DOHH2 (cell line): ENCODE data around the gene HIPK2.

Source experiments
- H3F3A ChIP-seq: fragments of 200-600 bp; sonication (generic), shearing (Covaris generic); 2 replicates; pipeline ENCODE4 v1.6.0; 2016; ENCODE audit warnings: antibody characterized with exemption, mild to moderate bottlenecking; ENCODE audit not compliant: control insufficient read depth, insufficient read depth
- H3K27ac ChIP-seq: fragments of 200-600 bp; sonication (generic); 2 replicates; pipeline ENCODE4 v1.5.1; 2014; ENCODE audit warnings: low read depth, mild to moderate bottlenecking, low read length, moderate library complexity
- H3K27me3 ChIP-seq: fragments of 200-600 bp; sonication (generic); 2 replicates; pipeline ENCODE4 v1.6.1; 2014; ENCODE audit warnings: mild to moderate bottlenecking, low read length, mixed read lengths; ENCODE audit not compliant: control insufficient read depth
- H3K36me3 ChIP-seq: fragments of 200-600 bp; sonication (generic); 2 replicates; pipeline ENCODE4 v1.6.1; 2014; ENCODE audit warnings: mild to moderate bottlenecking, low read length, moderate library complexity, mixed read lengths; ENCODE audit not compliant: control insufficient read depth
- H3K4me1 ChIP-seq: fragments of 200-600 bp; sonication (generic); 2 replicates; pipeline ENCODE4 v1.6.1; 2014; ENCODE audit warnings: mild to moderate bottlenecking, low read length, mixed read lengths; ENCODE audit not compliant: control insufficient read depth
- H3K4me2 ChIP-seq: fragments of 200-600 bp; sonication (generic); 2 replicates; pipeline ENCODE4 v1.6.0; 2014; ENCODE audit warnings: mild to moderate bottlenecking, low read length, moderate library complexity
- H3K4me3 ChIP-seq: fragments of 200-600 bp; sonication (generic); 2 replicates; pipeline ENCODE4 v1.5.1; 2014; ENCODE audit warnings: mild to moderate bottlenecking, low read length, mixed read lengths
- H3K79me2 ChIP-seq: fragments of 200-600 bp; sonication (generic); 2 replicates; pipeline ENCODE4 v1.6.1; 2014; ENCODE audit warnings: mild to moderate bottlenecking, low read length, mixed read lengths; ENCODE audit not compliant: control insufficient read depth
- H3K9me2 ChIP-seq: fragments of 200-600 bp; sonication (generic); replicated peaks from 2 replicates; pipeline ENCODE4 v1.6.1; 2014; ENCODE audit warnings: mild to moderate bottlenecking, low read length, mixed read lengths; ENCODE audit not compliant: control insufficient read depth
- H3K9me3 ChIP-seq: fragments of 200-600 bp; sonication (generic); 2 replicates; pipeline ENCODE4 v1.6.1; 2014; ENCODE audit warnings: antibody characterized with exemption, low read length, mixed read lengths; ENCODE audit not compliant: control insufficient read depth, insufficient read depth
- H4K20me1 ChIP-seq: fragments of 200-600 bp; sonication (generic); 2 replicates; pipeline ENCODE4 v1.6.0; 2014; ENCODE audit warnings: low read depth, mild to moderate bottlenecking, antibody characterized with exemption, low read length, moderate library complexity; ENCODE audit not compliant: control insufficient read depth, insufficient read depth
- CTCF ChIP-seq: fragments of 200-600 bp; sonication (generic); IDR thresholded peaks from one replicate; pipeline ENCODE4 v1.5.1; 2014; ENCODE audit warnings: antibody characterized with exemption, mild to moderate bottlenecking, low read depth, low read length; ENCODE audit not compliant: poor library complexity, severe bottlenecking
- EZH2phosphoT487 ChIP-seq: fragments of 200-600 bp; sonication (generic); IDR thresholded peaks from 2 replicates; pipeline ENCODE4 v1.6.1; 2017; ENCODE audit warnings: borderline replicate concordance, mild to moderate bottlenecking, antibody characterized with exemption, low read length, moderate library complexity, mixed read lengths

The HIPK2 gene

GRCh38 chr7:139639563-139639962, 138.2 kb downstream of the HIPK2 start:
- TF ChIP-seq EZH2phosphoT487 (no peak), CTCF (no peak)
- Histone ChIP-seq H3K9me2 (no peaks in the 10 kb centered on the region), H3F3A (no peaks in the 10 kb centered on the region), H3K4me3 (no peak overlapping the region), H3K79me2 (no peaks in the 10 kb centered on the region), H3K4me2 (no peak overlapping the region), H4K20me1 (no peaks in the 10 kb centered on the region), H3K9me3 (no peaks in the 10 kb centered on the region), H3K27me3 (no peaks in the 10 kb centered on the region), H3K27ac (no peak overlapping the region), H3K36me3 (no peaks in the 10 kb centered on the region), H3K4me1 (no peaks in the 10 kb centered on the region)

GRCh38 chr7:139635526-139636302, 142.1 kb downstream of the HIPK2 start:
- Histone ChIP-seq H4K20me1 (no peaks in the 10 kb centered on the region), H3K4me3 (no peak overlapping the region), H3K27me3 (no peaks in the 10 kb centered on the region), H3K27ac (no peak overlapping the region), H3K36me3 (no peaks in the 10 kb centered on the region), H3K4me2 (no peak overlapping the region), H3K4me1 (no peaks in the 10 kb centered on the region), H3K79me2 (no peaks in the 10 kb centered on the region), H3K9me3 (no peaks in the 10 kb centered on the region), H3F3A (no peaks in the 10 kb centered on the region), H3K9me2 (no peaks in the 10 kb centered on the region)
- TF ChIP-seq CTCF (no peak), EZH2phosphoT487 (no peak)

- H3K27ac ChIP-seq: no peak overlapping the region
- H4K20me1 ChIP-seq: no peaks in the 10 kb centered on the region
- TF ChIP-seq EZH2phosphoT487 (no peak), CTCF (no peak)
- no peak overlapping the region for H3K4me2 ChIP-seq
- H3K36me3 ChIP-seq: no peaks in the 10 kb centered on the region
- H3F3A ChIP-seq: no peaks in the 10 kb centered on the region
- H3K9me2 ChIP-seq: no peaks in the 10 kb centered on the region
- H3K9me3 ChIP-seq: no peaks in the 10 kb centered on the region
- H3K4me1 ChIP-seq: no peaks in the 10 kb centered on the region
- no peak overlapping the region for H3K4me3 ChIP-seq
- no peaks in the 10 kb centered on the region for H3K79me2 ChIP-seq
- H3K27me3 ChIP-seq: no peaks in the 10 kb centered on the region
These were observed 143.7 kb downstream of the HIPK2 start for GRCh38 chr7:139634087-139634486.
